ENCODE data around the gene ZFAND2A. TPM values are rescaled to one million over a fixed set of nuclear protein-coding genes. Genes with fewer than 3 reads are reported as not detected.

The ZFAND2A gene
- polyA plus RNA-seq, 1 donor (not counting 4 experiments of a cell fraction or from before 2014, with no cell fraction given), result 25.5 TPM

DNA sequence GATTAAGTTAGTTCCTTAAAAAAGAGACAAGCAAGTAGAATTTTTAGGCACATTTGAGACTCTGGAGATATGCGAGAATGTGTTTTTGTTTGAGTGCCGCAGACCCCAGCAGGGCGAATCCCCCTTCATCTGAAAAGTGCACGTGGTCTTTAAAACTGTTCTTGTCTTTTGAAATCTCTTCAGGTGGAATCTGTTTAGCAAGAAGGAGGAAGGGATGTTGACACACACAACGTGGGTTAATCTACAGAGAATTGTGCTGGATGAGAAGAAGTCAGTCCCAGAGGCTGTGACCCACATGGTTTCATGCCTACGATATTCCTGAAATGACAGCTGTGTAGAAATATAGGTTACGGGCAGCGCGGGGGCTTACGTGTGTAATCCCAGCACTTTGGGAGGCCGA is 27.1 kb upstream of the ZFAND2A start:
- DNase-seq (ENCODE audit: low read depth, low spot score), result no peak
- no peaks in the 10 kb centered on the region for H4K20me1 ChIP-seq (ENCODE audit: control insufficient read depth, extremely low read depth, insufficient read depth, low read length)
- no peak overlapping the region for H2AFZ ChIP-seq (ENCODE audit: control insufficient read depth, low read length)
- no peaks in the 10 kb centered on the region for H3K79me2 ChIP-seq (ENCODE audit: control insufficient read depth, insufficient read depth, low read length)
- no peak overlapping the region for H3K9ac ChIP-seq (ENCODE audit: control insufficient read depth, extremely low read depth, insufficient read depth, low read length)
- H3K4me3 ChIP-seq (ENCODE audit: control insufficient read depth in 2 of 3, extremely low read depth in 1 of 3, insufficient read depth in 2 of 3, low read depth in 1 of 3, low read length in 3 of 3), result no peak overlapping the region
- no peaks in the 10 kb centered on the region for H3K36me3 ChIP-seq (ENCODE audit: control insufficient read depth in 2 of 2, extremely low read depth in 1 of 2, insufficient read depth in 2 of 2, low read length in 2 of 2)
- no peaks in the 10 kb centered on the region for H3K27me3 ChIP-seq (ENCODE audit: control insufficient read depth, extremely low read depth, insufficient read depth, low read length)
- no peak for FAIRE-seq
- dilution Hi-C loops (cut with MboI; ENCODE audit: extremely low pct_ligation_motif_present, low sequenced_read_pairs), result no loop called here
- H3K27ac ChIP-seq (ENCODE audit: control insufficient read depth, insufficient read depth, low read length), result no peak overlapping the region
- no peaks in the 10 kb centered on the region for H3K9me3 ChIP-seq (ENCODE audit: control insufficient read depth, low read depth, low read length)
- no peak overlapping the region for H3K4me2 ChIP-seq (ENCODE audit: control insufficient read depth, extremely low read depth, insufficient read depth, low read depth, low read length)
- H3K9me1 ChIP-seq (ENCODE audit: control insufficient read depth, extremely low read depth, insufficient read depth, low read length), result no peaks in the 10 kb centered on the region
- TF ChIP-seq, protein P1, sequence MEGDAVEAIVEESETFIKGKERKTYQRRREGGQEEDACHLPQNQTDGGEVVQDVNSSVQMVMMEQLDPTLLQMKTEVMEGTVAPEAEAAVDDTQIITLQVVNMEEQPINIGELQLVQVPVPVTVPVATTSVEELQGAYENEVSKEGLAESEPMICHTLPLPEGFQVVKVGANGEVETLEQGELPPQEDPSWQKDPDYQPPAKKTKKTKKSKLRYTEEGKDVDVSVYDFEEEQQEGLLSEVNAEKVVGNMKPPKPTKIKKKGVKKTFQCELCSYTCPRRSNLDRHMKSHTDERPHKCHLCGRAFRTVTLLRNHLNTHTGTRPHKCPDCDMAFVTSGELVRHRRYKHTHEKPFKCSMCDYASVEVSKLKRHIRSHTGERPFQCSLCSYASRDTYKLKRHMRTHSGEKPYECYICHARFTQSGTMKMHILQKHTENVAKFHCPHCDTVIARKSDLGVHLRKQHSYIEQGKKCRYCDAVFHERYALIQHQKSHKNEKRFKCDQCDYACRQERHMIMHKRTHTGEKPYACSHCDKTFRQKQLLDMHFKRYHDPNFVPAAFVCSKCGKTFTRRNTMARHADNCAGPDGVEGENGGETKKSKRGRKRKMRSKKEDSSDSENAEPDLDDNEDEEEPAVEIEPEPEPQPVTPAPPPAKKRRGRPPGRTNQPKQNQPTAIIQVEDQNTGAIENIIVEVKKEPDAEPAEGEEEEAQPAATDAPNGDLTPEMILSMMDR (optimal IDR thresholded peaks at IDR 0.05 in 1 of 3, IDR thresholded peaks at IDR 0.05 in 1 of 3, conservative IDR thresholded peaks at IDR 0.05 in 1 of 3; ENCODE audit: extremely low read depth in 1 of 3, insufficient read depth in 2 of 3, low read length in 3 of 3), result no peak
- TF ChIP-seq EZH2 (IDR thresholded peaks at IDR 0.05; ENCODE audit: low read length), result no peak
- H3K4me1 ChIP-seq (ENCODE audit: control insufficient read depth, extremely low read depth, insufficient read depth, low read length), result no peaks in the 10 kb centered on the region

DNA sequence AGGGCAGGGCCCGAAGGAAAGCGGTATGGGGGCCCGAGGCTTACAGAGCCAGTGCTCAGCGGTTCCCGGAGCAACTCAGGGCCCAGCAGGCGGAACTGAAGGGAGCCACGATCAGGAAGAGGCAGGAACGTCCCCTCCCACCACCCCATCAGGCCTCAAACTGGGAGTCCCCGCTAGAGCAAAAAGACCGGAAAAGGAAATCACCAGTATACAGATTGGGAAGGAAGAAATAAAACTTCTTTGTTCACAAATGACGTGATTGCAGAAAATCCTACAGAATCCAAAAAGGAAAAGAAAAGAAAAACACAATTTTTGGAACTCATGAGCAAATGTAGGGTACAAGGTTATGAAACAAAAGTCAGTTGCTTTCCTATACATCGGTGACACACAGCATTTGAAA is 21.6 kb upstream of the ZFAND2A start:
- Histone ChIP-seq H3K36me3 (ENCODE audit: control insufficient read depth in 2 of 2, extremely low read depth in 1 of 2, insufficient read depth in 2 of 2, low read length in 2 of 2) (no peaks in the 10 kb centered on the region), H3K4me2 (ENCODE audit: control insufficient read depth, extremely low read depth, insufficient read depth, low read depth, low read length) (no peak overlapping the region), H4K20me1 (ENCODE audit: control insufficient read depth, extremely low read depth, insufficient read depth, low read length) (no peaks in the 10 kb centered on the region), H3K79me2 (ENCODE audit: control insufficient read depth, insufficient read depth, low read length) (no peaks in the 10 kb centered on the region), H2AFZ (ENCODE audit: control insufficient read depth, low read length) (no peak overlapping the region), H3K4me1 (ENCODE audit: control insufficient read depth, extremely low read depth, insufficient read depth, low read length) (no peaks in the 10 kb centered on the region), H3K27ac (ENCODE audit: control insufficient read depth, insufficient read depth, low read length) (no peak overlapping the region), H3K9me3 (ENCODE audit: control insufficient read depth, low read depth, low read length) (no peaks in the 10 kb centered on the region), H3K27me3 (ENCODE audit: control insufficient read depth, extremely low read depth, insufficient read depth, low read length) (no peaks in the 10 kb centered on the region), H3K4me3 (ENCODE audit: control insufficient read depth in 2 of 3, extremely low read depth in 1 of 3, insufficient read depth in 2 of 3, low read depth in 1 of 3, low read length in 3 of 3) (no peak overlapping the region), H3K9ac (ENCODE audit: control insufficient read depth, extremely low read depth, insufficient read depth, low read length) (no peak overlapping the region), H3K9me1 (ENCODE audit: control insufficient read depth, extremely low read depth, insufficient read depth, low read length) (no peaks in the 10 kb centered on the region)
- TF ChIP-seq EZH2 (IDR thresholded peaks at IDR 0.05; ENCODE audit: low read length), result no peak
- TF ChIP-seq, protein P1 (optimal IDR thresholded peaks at IDR 0.05 in 1 of 3, IDR thresholded peaks at IDR 0.05 in 1 of 3, conservative IDR thresholded peaks at IDR 0.05 in 1 of 3; ENCODE audit: extremely low read depth in 1 of 3, insufficient read depth in 2 of 3, low read length in 3 of 3), result no peak
- dilution Hi-C loops (cut with MboI; ENCODE audit: extremely low pct_ligation_motif_present, low sequenced_read_pairs), result no loop called here
- no peak for FAIRE-seq
- no peak for DNase-seq (ENCODE audit: low read depth, low spot score)

Data from keratinocyte (primary cell).